ENCODE data around the gene DHX58.
A peak's percentile ranks its signal among the peaks of the same experiment; 100 is the strongest.

The DHX58 gene

GRCh38 chr17:42129109-42129837 is 16.8 kb upstream of the DHX58 start:
- no peak for DNase-seq (ENCODE audit: low spot score)

- DNase-seq (ENCODE audit: low spot score) = no peak
These were observed 14.9 kb upstream of the DHX58 start for GRCh38 chr17:42127414-42127813.

- DNase-seq (ENCODE audit: low spot score) = no peak
These were observed 14.3 kb upstream of the DHX58 start for GRCh38 chr17:42126836-42127235.

DNA sequence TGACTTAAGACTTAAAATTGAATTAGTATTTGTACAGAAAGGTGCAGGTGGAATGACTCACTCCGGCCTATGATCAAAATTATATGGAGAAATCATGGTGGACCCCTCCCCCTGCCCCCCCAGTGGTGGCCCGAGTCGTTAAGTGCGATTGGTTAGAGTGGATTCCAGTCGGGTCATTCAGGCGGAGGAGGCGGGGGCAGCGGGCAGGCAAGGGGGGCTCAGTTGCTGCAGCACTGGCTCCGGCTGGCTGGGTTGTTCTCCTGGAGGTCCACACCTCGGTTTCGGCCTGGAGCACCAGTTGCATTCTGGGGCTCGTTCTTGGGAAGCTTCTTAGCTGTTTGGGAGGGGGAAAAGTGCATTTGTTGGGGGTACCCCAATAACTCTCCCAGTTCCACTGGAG is 13.1 kb upstream of the DHX58 start:
- no peak for DNase-seq (ENCODE audit: low spot score)

GRCh38 chr17:42124256-42124655 is 11.7 kb upstream of the DHX58 start:
- DNase-seq (ENCODE audit: low spot score) = no peak

DNA sequence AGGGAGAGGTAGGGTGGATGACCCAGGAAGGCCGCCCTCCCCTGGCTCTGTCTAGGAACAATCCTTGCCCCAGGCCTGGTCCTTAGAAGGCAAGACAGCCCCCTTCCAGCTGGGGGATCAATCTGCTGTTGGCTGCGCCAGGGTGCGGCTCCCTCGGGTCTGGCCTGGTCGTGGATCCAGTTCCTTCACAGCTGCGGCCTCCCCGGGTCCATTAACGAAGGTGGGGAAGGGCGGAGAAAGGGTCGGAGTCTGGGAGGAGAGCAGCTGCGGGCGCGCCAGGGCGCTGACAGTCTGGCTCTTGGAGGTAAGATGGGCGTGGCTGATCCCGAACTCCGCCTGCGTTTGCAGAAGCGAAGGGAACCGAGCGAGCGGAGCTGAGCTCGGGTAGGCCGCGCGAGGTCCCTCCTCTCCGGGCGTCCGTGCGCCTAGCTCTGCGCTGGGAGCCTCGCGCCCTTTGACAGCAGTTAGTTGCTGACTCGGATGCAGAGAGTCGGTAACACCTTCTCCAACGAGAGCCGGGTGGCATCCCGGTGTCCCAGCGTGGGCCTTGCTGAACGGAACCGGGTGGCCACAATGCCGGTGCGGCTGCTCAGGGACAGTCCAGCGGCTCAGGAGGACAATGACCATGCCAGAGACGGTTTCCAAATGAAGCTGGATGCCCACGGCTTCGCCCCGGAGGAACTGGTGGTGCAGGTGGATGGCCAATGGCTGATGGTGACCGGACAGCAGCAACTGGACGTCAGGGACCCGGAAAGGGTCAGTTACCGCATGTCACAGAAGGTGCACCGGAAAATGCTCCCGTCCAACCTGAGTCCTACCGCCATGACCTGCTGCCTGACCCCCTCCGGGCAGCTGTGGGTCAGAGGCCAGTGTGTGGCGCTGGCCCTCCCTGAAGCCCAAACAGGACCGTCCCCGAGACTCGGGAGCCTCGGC is 10.1 kb upstream of the DHX58 start, which contains the start of gene HSPB9:
Gene HSPB9, plus strand, starts transcription at position 434 of the 933 bp plus-strand sequence. Its CDS starts 47 bp downstream, at position 481.
- no peak for DNase-seq (ENCODE audit: low spot score)

GRCh38 chr17:42120770-42121769 is 8.6 kb upstream of the DHX58 start, which contains the start of gene KAT2A:
KAT2A (minus strand) TSS chr17:42121367; CDS start chr17:42121304, 63 bp downstream.
- peak; percentile 94 for DNase-seq (ENCODE audit: low spot score)

DNA sequence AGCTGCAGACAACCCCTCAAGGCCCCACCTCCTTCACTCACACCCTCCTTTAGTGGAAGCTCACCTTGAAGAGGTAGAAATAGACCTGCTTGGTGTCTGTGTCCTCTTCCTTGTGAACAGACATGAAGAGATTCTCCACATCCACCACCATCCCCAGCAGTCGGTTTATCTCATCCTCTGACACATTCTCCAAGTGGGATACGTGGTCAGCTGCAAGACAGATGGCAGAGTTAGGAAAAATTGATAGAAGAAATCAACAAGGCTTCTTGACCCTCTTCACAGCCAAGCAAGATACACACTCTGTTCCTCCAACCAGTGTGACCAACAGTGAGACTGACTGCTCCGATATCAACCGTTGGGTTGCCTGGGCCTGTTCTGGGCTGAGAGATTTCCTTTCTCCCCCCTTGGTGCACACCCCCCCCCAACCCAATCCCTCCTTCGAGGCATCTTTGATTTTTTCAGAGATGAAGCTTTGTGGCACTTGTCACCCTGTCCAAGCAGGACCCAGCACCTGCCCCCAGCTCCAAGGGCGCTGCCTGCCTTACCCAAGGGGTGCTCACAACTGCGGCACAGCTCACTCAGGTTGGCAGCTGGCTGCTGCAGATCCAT is 7.8 kb upstream of the DHX58 start:
- DNase-seq (ENCODE audit: low spot score) = no peak

DNA sequence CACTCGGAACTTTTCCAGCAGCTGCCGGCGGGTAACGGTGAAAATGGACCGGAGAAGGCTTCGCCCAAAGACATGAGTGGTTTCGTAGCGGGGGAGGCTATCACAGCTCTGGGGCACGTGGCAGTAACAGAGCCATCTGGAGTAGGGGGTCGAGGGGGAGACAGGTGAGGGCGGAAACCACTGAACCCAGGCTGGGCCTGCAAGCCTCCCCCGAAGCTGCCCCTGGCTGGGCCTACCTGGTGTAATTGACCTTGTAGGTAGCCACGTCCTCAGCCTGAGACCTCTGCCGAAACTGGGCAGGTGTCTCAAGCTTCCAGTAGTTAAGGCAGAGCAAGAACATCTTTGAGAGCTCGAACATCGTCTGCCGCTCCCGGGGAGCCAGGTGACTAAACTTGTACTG is 6.8 kb upstream of the DHX58 start:
- no peak for DNase-seq (ENCODE audit: low spot score)

DNA sequence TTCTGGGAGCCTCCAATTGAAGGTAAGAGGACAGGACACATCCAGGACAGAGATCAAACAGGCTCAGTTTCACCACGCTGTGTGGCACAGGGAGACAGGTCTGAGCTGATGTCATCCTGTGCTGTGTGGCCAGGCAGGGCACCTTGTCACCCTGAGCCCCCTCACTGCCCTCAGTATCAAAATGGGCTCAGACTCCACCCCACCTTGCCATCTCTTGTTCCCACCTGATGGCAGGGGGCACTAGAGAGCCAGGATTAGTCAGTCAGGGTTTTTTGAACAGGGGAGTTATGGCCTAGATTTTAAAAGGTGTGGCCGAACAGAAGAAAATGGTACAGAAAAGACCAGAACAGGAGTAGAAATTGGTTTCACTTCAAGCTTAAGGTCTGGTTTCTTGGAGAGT is 6.0 kb upstream of the DHX58 start:
- no peak for DNase-seq (ENCODE audit: low spot score)

- DNase-seq (ENCODE audit: low spot score) = no peak
These were observed 5.6 kb upstream of the DHX58 start for GRCh38 chr17:42118126-42118510.

GRCh38 chr17:42117397-42118125 is 5.0 kb upstream of the DHX58 start:
- no peak for DNase-seq (ENCODE audit: low spot score)

DNA sequence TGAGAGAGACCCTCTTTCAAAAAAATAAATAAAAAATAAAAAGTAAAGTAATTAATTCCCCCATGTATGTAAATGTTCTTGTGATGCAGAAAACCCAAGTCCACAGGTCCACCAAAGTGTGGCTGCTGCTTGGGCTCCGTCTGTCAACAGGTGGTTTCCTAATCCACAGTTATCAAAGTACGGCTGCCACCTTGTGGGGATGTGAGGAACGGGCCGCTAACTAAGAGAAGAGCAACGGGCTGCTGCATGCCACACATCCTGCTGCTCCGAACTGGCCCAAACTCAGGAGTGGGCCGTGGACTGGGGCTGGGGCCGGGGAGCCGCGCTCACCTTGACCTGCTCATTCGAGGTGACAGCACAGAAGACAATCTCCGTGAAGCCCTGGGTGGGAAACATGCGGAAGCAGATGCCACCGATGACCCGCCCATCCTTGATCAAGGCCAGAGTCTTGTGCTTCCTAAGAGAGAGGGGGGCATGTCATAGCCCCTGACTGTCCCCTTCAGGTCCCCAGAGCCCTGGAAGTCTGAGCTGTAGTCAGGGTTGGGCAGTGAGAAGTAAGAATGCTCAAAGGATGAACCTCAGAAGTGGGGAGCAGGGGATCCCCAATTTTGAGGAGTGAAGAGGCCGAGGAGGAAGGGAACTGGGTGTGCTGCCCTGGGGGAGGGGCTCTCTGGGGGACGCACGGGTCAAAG is 4.3 kb upstream of the DHX58 start:
- peak; percentile 45 for DNase-seq (ENCODE audit: low spot score)

GRCh38 chr17:42114118-42114517 is 1.6 kb upstream of the DHX58 start:
- no peak for DNase-seq (ENCODE audit: low spot score)

- no peak for DNase-seq (ENCODE audit: low spot score)
These were observed 967 bp upstream of the DHX58 start for GRCh38 chr17:42113293-42114069.

DNA sequence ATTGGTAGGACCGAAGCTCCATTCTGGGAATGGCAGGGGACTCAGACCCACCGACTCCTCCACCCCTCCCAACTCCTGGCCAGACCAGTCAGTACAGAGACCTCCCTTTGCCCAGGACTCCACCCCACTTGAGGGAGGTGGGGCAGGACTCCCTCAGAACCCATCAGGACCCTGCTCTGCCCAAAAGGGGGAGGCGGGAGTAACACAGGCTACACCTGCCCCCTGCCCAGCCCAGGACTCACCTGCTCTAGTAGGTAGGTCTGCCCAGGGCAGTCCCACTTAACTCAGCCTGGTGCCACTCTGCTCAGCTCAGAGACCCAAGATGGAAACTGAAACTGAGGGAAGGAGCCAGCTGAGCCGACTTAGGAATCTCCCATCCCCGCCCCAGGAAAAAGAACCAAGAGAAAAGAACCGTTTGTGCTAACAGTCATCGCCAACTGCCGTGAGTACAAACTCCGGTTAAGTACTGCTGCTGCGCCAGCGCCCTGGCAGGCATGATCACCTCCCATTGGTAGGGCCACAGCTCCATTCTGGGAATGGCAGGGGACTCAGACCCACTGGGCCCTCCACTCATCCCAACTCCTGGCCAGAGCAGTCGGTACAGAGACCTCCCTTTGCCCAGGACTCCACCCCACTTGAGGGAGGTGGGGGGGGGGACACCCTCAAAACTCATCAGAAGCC is 503 bp downstream of the DHX58 start:
- DNase-seq (ENCODE audit: low spot score) = peak; percentile 58

DNA sequence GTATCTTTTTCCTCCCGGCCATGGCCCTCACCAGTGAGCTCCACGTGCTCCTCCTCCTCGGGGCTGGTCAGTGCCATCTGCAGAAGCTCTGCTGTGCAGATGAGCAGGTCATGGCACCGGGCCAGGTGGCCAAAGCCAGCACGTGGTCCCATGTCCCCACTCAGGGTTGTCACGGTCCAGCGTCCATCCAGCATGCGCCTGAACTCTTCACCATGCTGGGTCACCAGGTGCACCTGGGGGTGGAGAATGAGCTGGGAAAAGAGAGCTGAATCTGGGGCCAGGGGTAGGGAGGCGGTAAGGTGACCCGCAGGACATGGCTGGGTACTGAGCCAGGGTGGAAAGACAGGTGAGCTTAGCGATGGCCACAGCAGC is 1.3 kb downstream of the DHX58 start:
- DNase-seq (ENCODE audit: low spot score) = no peak
